Activated CD8-positive, alpha-beta memory T cell treated with anti-CD3 and anti-CD28 coated beads, Interleukin-2, amount 50 U/mL, for 48 hours (primary cell): ENCODE data around the gene CCDC122.
"Not testable (repeated sequence)": the region's sequence is repeated elsewhere in the genome, so short reads cannot be mapped to it uniquely, and the experiment has no call there.

Source experiments
- DNase-seq: peaks from one replicate; pipeline ENCODE4 v3.0.0-alpha.2; 2020

CCDC122 gene

GRCh38 chr13:43876366-43876765, 3.2 kb downstream of the CCDC122 start:
- no peak for DNase-seq

GRCh38 chr13:43874504-43875092, 4.9 kb downstream of the CCDC122 start:
- no peak for DNase-seq

GRCh38 chr13:43872181-43872580, 7.4 kb downstream of the CCDC122 start:
- DNase-seq, result no peak

- no peak for DNase-seq
Measured at GRCh38 chr13:43865892-43866291, 13.6 kb downstream of the CCDC122 start.

- no peak for DNase-seq
Measured at GRCh38 chr13:43864921-43865320, 14.6 kb downstream of the CCDC122 start.

GRCh38 chr13:43861863-43862262, 17.7 kb downstream of the CCDC122 start:
- DNase-seq, result no peak

GRCh38 chr13:43852923-43853404, 26.6 kb downstream of the CCDC122 start:
- no peak for DNase-seq

GRCh38 chr13:43850873-43851272, 28.7 kb downstream of the CCDC122 start:
- DNase-seq, result no peak

GRCh38 chr13:43848001-43848649, 31.4 kb downstream of the CCDC122 start:
- DNase-seq, result no peak

GRCh38 chr13:43846496-43847158, 32.9 kb downstream of the CCDC122 start:
- no peak for DNase-seq

GRCh38 chr13:43838909-43839308, 40.6 kb downstream of the CCDC122 start:
- no peak for DNase-seq

- DNase-seq, result no peak
Measured at GRCh38 chr13:43835701-43836100, 43.8 kb downstream of the CCDC122 start.

- DNase-seq, result no peak
Measured at GRCh38 chr13:43831088-43831487, 48.5 kb downstream of the CCDC122 start.

- DNase-seq, result no peak
Measured at GRCh38 chr13:43830497-43830881, 49.1 kb downstream of the CCDC122 start.

- DNase-seq, result not testable (repeated sequence)
Measured at GRCh38 chr13:43824656-43825055, 54.9 kb downstream of the CCDC122 start.

GRCh38 chr13:43822969-43823368, 56.6 kb downstream of the CCDC122 start:
- no peak for DNase-seq

GRCh38 chr13:43816401-43816889, 63.1 kb downstream of the CCDC122 start:
- DNase-seq, result no peak

- DNase-seq, result no peak
Measured at GRCh38 chr13:43815204-43815603, 64.3 kb downstream of the CCDC122 start.

GRCh38 chr13:43808676-43809075, 70.9 kb downstream of the CCDC122 start:
- no peak for DNase-seq

GRCh38 chr13:43805681-43806128, 73.8 kb downstream of the CCDC122 start:
- DNase-seq, result no peak

GRCh38 chr13:43805071-43805468, 74.5 kb downstream of the CCDC122 start:
- no peak for DNase-seq

- no peak for DNase-seq
Measured at GRCh38 chr13:43804461-43805070, 75.0 kb downstream of the CCDC122 start.

GRCh38 chr13:43802511-43802910, 77.0 kb downstream of the CCDC122 start:
- no peak for DNase-seq

- no peak for DNase-seq
Measured at GRCh38 chr13:43800828-43801227, 78.7 kb downstream of the CCDC122 start.
